Nephron (organoid): ENCODE measurements around the gene SLC15A3.

Experiments
- H3K27ac Mint-ChIP-seq, 3 experiments: 2 replicates each; pipeline ENCODE4 v1.8.0; 2020; ENCODE audit warnings: mixed read lengths in 3 of 3, mild to moderate bottlenecking in 2 of 3, moderate library complexity in 1 of 3
- H3K27me3 Mint-ChIP-seq: 2 replicates; pipeline ENCODE4 v1.8.0; 2021; ENCODE audit warnings: low read depth, mild to moderate bottlenecking, moderate library complexity, mixed read lengths
- H3K36me3 Mint-ChIP-seq: 2 replicates; pipeline ENCODE4 v1.8.0; 2020; ENCODE audit warnings: low read depth, mixed read lengths
- H3K4me1 Mint-ChIP-seq: 2 replicates; pipeline ENCODE4 v1.8.0; 2020; ENCODE audit warnings: mixed read lengths
- H3K4me3 Mint-ChIP-seq, 3 experiments: 2 replicates each; pipeline ENCODE4 v1.8.0; 2020; ENCODE audit warnings: mild to moderate bottlenecking in 3 of 3, mixed read lengths in 3 of 3, moderate library complexity in 2 of 3
- H3K9me3 Mint-ChIP-seq: 2 replicates; pipeline ENCODE4 v1.8.0; 2020; ENCODE audit warnings: mixed read lengths
- CTCF ChIP-seq, 3 experiments: fragments of 200-600 bp; sonication (generic); IDR thresholded peaks; one replicate each; pipeline ENCODE4 v1.5.0; 2021; ENCODE audit warnings: antibody characterized with exemption in 3 of 3; ENCODE audit not compliant: unreplicated experiment in 3 of 3

The SLC15A3 gene

GRCh38 chr11:60923326-60923725, 28.6 kb downstream of the SLC15A3 start:
- Mint-ChIP-seq H3K9me3 (no peaks in the 10 kb centered on the region), H3K4me3 (peak overlapping the region; percentile 74 to 81 (median 77)), H3K27me3 (peaks cover 8% of the 10 kb centered on the region), H3K36me3 (peaks cover 48% of the 10 kb centered on the region), H3K27ac (peak overlapping the region in 1 of 3 experiments; percentile 34), H3K4me1 (peaks cover 56% of the 10 kb centered on the region)
- no peak for TF ChIP-seq CTCF (IDR thresholded peaks at IDR 0.05; ENCODE audit: unreplicated experiment in 3 of 3)

- Mint-ChIP-seq H3K4me1 (peaks cover 56% of the 10 kb centered on the region), H3K27ac (peak overlapping the region in 1 of 3 experiments; percentile 66)
These were observed 29.1 kb downstream of the SLC15A3 start for GRCh38 chr11:60922906-60923305.

GRCh38 chr11:60921777-60922335, 30.1 kb downstream of the SLC15A3 start:
- Mint-ChIP-seq H3K27ac (peak overlapping the region; percentile 24 to 74 (median 66)), H3K4me3 (peak overlapping the region in 1 of 3 experiments; percentile 58), H3K9me3 (no peaks in the 10 kb centered on the region), H3K4me1 (peaks cover 62% of the 10 kb centered on the region), H3K36me3 (peaks cover 44% of the 10 kb centered on the region), H3K27me3 (peaks cover 8% of the 10 kb centered on the region)
- no peak for TF ChIP-seq CTCF (IDR thresholded peaks at IDR 0.05; ENCODE audit: unreplicated experiment in 3 of 3)

More at GRCh38 chr11:60922906-60923305, 29.1 kb downstream of the SLC15A3 start:
- Mint-ChIP-seq H3K9me3 (no peaks in the 10 kb centered on the region), H3K4me3 (peak overlapping the region in 2 of 3 experiments; percentile 74 to 81), H3K27me3 (peaks cover 8% of the 10 kb centered on the region), H3K36me3 (peaks cover 45% of the 10 kb centered on the region)
- no peak for TF ChIP-seq CTCF (IDR thresholded peaks at IDR 0.05; ENCODE audit: unreplicated experiment in 3 of 3)

- no peaks in the 10 kb centered on the region for H3K9me3 Mint-ChIP-seq
- peaks cover 3% of the 10 kb centered on the region for H3K27me3 Mint-ChIP-seq
- peaks cover 39% of the 10 kb centered on the region for H3K36me3 Mint-ChIP-seq
- H3K4me1 Mint-ChIP-seq: peaks cover 64% of the 10 kb centered on the region
- H3K4me3 Mint-ChIP-seq: peak overlapping the region in 1 of 3 experiments; percentile 34
- TF ChIP-seq CTCF (IDR thresholded peaks at IDR 0.05; ENCODE audit: unreplicated experiment in 3 of 3): no peak
- H3K27ac Mint-ChIP-seq: peak overlapping the region in 1 of 3 experiments; percentile 21
These were observed 30.7 kb downstream of the SLC15A3 start for GRCh38 chr11:60921259-60921658.

- no peaks in the 10 kb centered on the region for H3K9me3 Mint-ChIP-seq
- H3K4me1 Mint-ChIP-seq: peaks cover 64% of the 10 kb centered on the region
- peak overlapping the region in 1 of 3 experiments; percentile 29 for H3K4me3 Mint-ChIP-seq
- no peak for TF ChIP-seq CTCF (IDR thresholded peaks at IDR 0.05; ENCODE audit: unreplicated experiment in 3 of 3)
- H3K36me3 Mint-ChIP-seq: peaks cover 34% of the 10 kb centered on the region
- no peak overlapping the region for H3K27ac Mint-ChIP-seq
- H3K27me3 Mint-ChIP-seq: no peaks in the 10 kb centered on the region
These were observed 32.0 kb downstream of the SLC15A3 start for GRCh38 chr11:60919956-60920355.

GRCh38 chr11:60919320-60919719, 32.7 kb downstream of the SLC15A3 start:
- Mint-ChIP-seq H3K4me3 (no peak overlapping the region), H3K27ac (no peak overlapping the region), H3K4me1 (peaks cover 65% of the 10 kb centered on the region), H3K36me3 (peaks cover 34% of the 10 kb centered on the region), H3K27me3 (no peaks in the 10 kb centered on the region), H3K9me3 (no peaks in the 10 kb centered on the region)
- TF ChIP-seq CTCF (IDR thresholded peaks at IDR 0.05; ENCODE audit: unreplicated experiment in 3 of 3): no peak
